Left lung (tissue), 10 donors: Measurements from ENCODE around the gene RAD52. TPM values are rescaled to one million over a fixed set of nuclear protein-coding genes. Genes with fewer than 3 reads are reported as not detected.

Experiments used
- ATAC-seq: fragments of 200-7000 bp; cut with Tn5 transposase; one replicate; pipeline ENCODE4 v1.9.1; 2020; ENCODE audit warnings: moderate library complexity
- DNase-seq, 4 donors: peaks; one replicate each; pipeline ENCODE4 v3.0.0-alpha.2; 2013 to 2020
- H3K27ac ChIP-seq, 2 donors: fragments of 200-600 bp; sonication (generic) in 1 of 2; one replicate each; pipeline versions ENCODE4 v1.5.0 to v1.8.0; 2020 to 2021
- H3K27me3 ChIP-seq, 2 donors: fragments of 200-600 bp; sonication (generic) in 1 of 2; one replicate each; pipeline versions ENCODE4 v1.5.0 to v1.8.0; 2020 to 2021
- H3K36me3 ChIP-seq, 2 donors: fragments of 200-600 bp; sonication (generic) in 1 of 2; one replicate each; pipeline versions ENCODE4 v1.5.0 to v1.8.0; 2020 to 2021
- H3K4me1 ChIP-seq, 2 donors: fragments of 200-600 bp; one replicate each; pipeline ENCODE4 v1.8.0; 2021
- H3K4me3 ChIP-seq, 2 donors: fragments of 200-600 bp; sonication (generic) in 1 of 2; one replicate each; pipeline versions ENCODE4 v1.5.0 to v1.8.0; 2020 to 2021; ENCODE audit warnings: mild to moderate bottlenecking in 1 of 2
- H3K9me3 ChIP-seq, 2 donors: fragments of 200-600 bp; sonication (generic) in 1 of 2; one replicate each; pipeline versions ENCODE4 v1.5.0 to v1.8.0; 2020 to 2021
- CTCF ChIP-seq, 2 donors: fragments of 200-600 bp; sonication (generic) in 1 of 2; IDR thresholded peaks; one replicate each; pipeline versions ENCODE4 v1.5.0 to v1.8.0; 2021; ENCODE audit warnings: antibody characterized with exemption in 2 of 2
- intact Hi-C, 2 donors: fragments of 100-400 bp; cut with DNase I; formaldehyde crosslinking; loops; one replicate each; pipeline versions ENCODE4 v1.11.2 to v1.14.2; 2022
- polyA plus RNA-seq, 6 donors: library from polyadenylated mRNA; unstranded; fragments of 120-200 nt; gene quantifications; one replicate each; pipeline ENCODE4 v1.2.1, GENCODE V29; 2013; ENCODE audit not compliant: insufficient read length in 6 of 6
- total RNA-seq, 2 donors: library from RNA; stranded (reverse); fragmentation: NEBNext Ultra II Directional; extraction: Animal tissue kit (Norgen Biotek cat#: 25700); gene quantifications; one replicate each; pipeline ENCODE4 v1.2.1, GENCODE V29; 2021
- donor health status: DM: no; HTN: yes; CAD: no.
- donor health status: DM: no; HTN: no; CAD: no.

Gene RAD52
- total and polyA plus RNA-seq, 8 donors, result 11.1 to 46.9 (median 36.8) TPM

DNA sequence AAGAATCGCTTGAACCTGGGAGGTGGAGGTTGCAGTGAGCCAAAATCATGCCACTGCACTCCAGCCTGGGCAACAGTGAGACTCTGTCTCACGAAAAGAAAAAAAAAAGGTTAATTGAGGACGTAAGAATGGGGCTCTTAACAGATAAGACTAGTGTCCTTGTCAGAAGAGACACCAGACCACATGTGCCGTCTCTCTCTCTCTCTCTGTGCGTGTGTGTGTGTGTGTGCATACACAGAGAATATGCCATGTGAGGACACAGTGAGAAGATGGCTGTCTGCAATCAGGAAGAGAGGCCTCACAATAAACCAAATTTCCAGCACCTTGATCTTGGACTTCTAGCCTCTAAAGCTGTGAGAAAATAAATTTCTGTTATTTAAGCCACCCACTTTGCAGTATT, 29.9 kb upstream of the RAD52 start:
- Histone ChIP-seq H3K4me1 (no peaks in the 10 kb centered on the region), H3K27me3 (no peaks in the 10 kb centered on the region), H3K4me3 (no peak overlapping the region), H3K36me3 (no peaks in the 10 kb centered on the region), H3K27ac (no peak overlapping the region), H3K9me3 (no peaks in the 10 kb centered on the region)
- TF ChIP-seq CTCF (IDR thresholded peaks at IDR 0.05), result no peak
- DNase-seq (no peak), ATAC-seq (no peak)
- intact Hi-C loops, result no loop called here

DNA sequence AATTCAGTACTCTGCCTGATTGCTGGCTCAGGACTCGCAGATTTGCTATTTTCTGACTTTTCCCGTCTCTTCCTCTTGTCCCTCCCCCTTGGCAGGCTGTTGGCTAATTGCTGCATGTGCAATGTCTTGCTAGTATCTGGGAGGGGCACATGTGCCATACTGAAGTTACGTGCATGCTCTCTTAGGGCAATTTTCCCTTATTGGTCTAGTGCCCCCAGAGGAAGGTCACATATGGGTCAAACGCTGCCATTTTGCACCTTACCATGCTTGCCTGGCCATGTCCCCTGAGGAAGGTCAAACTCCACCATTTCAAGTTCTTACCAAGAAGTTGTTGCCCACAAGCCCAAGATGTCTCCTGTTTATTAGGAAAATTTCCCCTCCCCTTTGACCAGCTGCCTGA, 27.7 kb upstream of the RAD52 start:
- H3K36me3 ChIP-seq, result no peaks in the 10 kb centered on the region
- no peaks in the 10 kb centered on the region for H3K27me3 ChIP-seq
- H3K9me3 ChIP-seq, result no peaks in the 10 kb centered on the region
- DNase-seq, result no peak
- no peaks in the 10 kb centered on the region for H3K4me1 ChIP-seq
- no peak for ATAC-seq
- no peak for TF ChIP-seq CTCF (IDR thresholded peaks at IDR 0.05)
- H3K27ac ChIP-seq, result no peak overlapping the region
- no peak overlapping the region for H3K4me3 ChIP-seq
- intact Hi-C loops, result no loop called here

- Histone ChIP-seq H3K4me3 (no peak overlapping the region), H3K27me3 (no peaks in the 10 kb centered on the region), H3K9me3 (no peaks in the 10 kb centered on the region), H3K36me3 (no peaks in the 10 kb centered on the region), H3K4me1 (no peaks in the 10 kb centered on the region), H3K27ac (no peak overlapping the region)
- no peak for ATAC-seq
- intact Hi-C loops, result no loop called here
- DNase-seq, result no peak
- no peak for TF ChIP-seq CTCF (IDR thresholded peaks at IDR 0.05)
Measured at GRCh38 chr12:976644-977043, 27.1 kb upstream of the RAD52 start.

DNA sequence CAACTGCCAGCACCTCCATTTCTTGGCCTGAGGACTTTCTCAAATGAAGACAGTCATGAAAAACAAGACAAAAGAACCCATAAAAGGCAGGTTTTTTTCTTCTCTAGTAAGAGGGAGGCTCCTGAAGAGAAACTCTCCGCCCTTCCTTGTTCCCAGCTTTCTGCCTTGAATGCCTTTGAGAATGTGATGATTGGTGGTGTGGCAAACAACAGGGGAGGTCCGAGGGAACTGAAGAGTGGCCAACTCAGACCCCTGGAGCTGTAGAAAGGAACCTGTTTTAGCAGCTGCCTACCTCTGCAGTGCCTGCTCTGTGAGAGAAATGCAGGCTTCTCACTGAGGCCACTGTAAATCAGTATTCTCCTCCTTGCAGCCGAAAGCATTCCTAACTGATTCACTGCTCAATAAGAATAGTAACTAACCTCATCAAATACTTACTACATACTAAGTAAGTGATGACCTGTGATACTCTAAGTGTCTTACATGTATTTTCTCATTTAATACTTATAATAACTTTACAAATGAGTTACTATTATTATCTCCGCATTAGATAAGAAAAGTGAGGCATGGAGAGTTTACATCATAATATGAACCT, 24.9 kb upstream of the RAD52 start:
- no peaks in the 10 kb centered on the region for H3K36me3 ChIP-seq
- no peak for ATAC-seq
- H3K4me3 ChIP-seq, result no peak overlapping the region
- intact Hi-C loops, result no loop called here
- TF ChIP-seq CTCF (IDR thresholded peaks at IDR 0.05), result no peak
- no peak overlapping the region for H3K27ac ChIP-seq
- no peaks in the 10 kb centered on the region for H3K27me3 ChIP-seq
- no peak for DNase-seq
- H3K4me1 ChIP-seq, result no peaks in the 10 kb centered on the region
- no peaks in the 10 kb centered on the region for H3K9me3 ChIP-seq

DNA sequence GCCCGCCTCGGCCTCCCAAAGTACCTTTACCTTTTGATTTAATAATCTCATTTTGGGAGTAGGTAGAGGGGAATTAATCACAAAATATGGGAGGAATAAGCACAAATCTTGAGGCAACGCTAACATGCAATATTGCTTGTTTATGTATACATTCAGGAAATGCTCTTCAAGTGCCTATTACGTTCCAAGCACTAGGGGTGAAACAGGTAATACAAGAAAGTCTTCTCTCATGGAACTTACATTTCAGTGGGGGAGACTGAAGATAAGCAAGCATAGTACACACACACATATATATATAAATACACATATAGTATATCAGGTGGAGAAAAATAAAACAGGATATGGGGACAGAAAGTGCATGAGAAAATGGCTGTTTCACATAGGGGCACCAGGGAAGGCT, 22.5 kb upstream of the RAD52 start:
- intact Hi-C loops, result no loop called here
- H3K9me3 ChIP-seq, result no peaks in the 10 kb centered on the region
- H3K4me1 ChIP-seq, result no peaks in the 10 kb centered on the region
- H3K27me3 ChIP-seq, result no peaks in the 10 kb centered on the region
- H3K36me3 ChIP-seq, result no peaks in the 10 kb centered on the region
- H3K4me3 ChIP-seq, result no peak overlapping the region
- H3K27ac ChIP-seq, result no peak overlapping the region
- DNase-seq, result no peak
- TF ChIP-seq CTCF (IDR thresholded peaks at IDR 0.05), result no peak
- no peak for ATAC-seq
